Sciatic nerve (tissue), 2 donors: ENCODE data around the gene PRKCZ. TPM values are rescaled to one million over a fixed set of nuclear protein-coding genes. Genes with fewer than 3 reads are reported as not detected.

Source experiments
- ATAC-seq: fragments of 200-7000 bp; cut with Tn5 transposase; one replicate; pipeline ENCODE4 v1.9.1; 2020; ENCODE audit warnings: mild to moderate bottlenecking, moderate library complexity
- DNase-seq: peaks from one replicate; pipeline ENCODE4 v3.0.0-alpha.2; 2020; ENCODE audit warnings: low spot score
- intact Hi-C: fragments of 100-400 bp; cut with DNase I; formaldehyde crosslinking; loops from one replicate; pipeline ENCODE4 v1.14.2; 2022
- total RNA-seq: library from RNA; stranded (reverse); fragmentation: NEBNext Ultra II Directional; extraction: Animal tissue kit (Norgen Biotek cat#: 25700); gene quantifications from one replicate; pipeline ENCODE4 v1.2.1, GENCODE V29; 2021
- donor health status: DM: no; HTN: no; CAD: no.
- donor health status: DM: no; HTN: no; CAD: no.

The PRKCZ gene
- total RNA-seq, 1 donor from 2014 or later = 3.5 TPM

DNA sequence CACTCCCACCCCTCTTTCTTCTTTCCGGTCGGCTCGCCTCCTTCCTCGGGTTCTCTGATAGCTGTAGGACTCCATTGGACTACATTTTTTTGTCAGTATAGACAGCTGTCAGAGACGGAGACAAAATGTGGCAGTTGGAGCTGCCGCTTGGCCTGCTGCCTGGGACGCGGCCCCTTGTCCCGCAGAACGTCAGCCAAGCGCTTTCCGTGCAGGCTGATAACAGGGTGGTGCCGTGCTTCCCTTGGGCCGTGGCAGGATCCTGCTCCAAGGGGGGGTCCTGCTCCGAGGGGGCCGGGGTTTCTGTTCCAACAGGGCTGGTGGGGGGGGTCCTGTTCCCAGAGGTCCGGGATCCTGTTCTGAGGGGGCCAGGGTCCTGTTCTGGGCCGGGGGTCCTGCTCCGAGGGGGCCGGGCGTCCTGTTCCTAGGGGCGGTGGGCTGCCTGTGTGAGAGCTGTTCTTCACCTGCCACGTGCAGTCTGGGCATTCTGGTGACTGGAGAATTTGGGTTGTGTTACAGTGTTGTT lies 182.8 kb downstream of the PRKCZ start:
- DNase-seq (no peak), ATAC-seq (no peak)
- intact Hi-C loops = loop anchor here (10.0 kb wide), 1 partner anchor 62 kb away; no protein-coding TSS in a partner anchor

DNA sequence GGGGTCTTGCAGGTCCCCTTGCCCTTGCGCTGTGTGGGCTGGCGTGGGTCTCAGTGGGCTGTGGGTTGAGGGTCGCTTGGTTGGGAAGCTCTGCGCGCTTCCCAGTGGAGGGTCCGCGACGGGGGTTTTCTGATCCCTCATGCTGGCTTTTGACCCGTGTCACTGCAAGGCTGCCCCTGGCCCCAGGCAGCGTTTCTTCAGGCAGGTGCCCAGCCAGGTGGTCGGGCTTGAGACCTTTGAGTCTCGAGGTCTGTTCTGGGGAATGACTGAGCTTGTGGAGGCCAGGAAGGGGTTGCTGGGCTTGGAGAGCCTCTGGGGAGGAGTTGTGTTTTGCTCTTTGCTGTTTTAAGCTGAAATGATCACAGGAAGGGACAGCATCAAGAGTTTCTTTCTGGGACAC lies 183.3 kb downstream of the PRKCZ start:
- DNase-seq (no peak), ATAC-seq (no peak)
- intact Hi-C loops = loop anchor here (10.0 kb wide), 1 partner anchor 61 kb away; no protein-coding TSS in a partner anchor

GRCh38 chr1:2233997-2234761 lies 184.0 kb downstream of the PRKCZ start:
- peak; percentile 91 for DNase-seq
- intact Hi-C loops = loop anchor here (10.0 kb wide), 1 partner anchor 61 kb away; no protein-coding TSS in a partner anchor
- peak; percentile 80 for ATAC-seq

DNA sequence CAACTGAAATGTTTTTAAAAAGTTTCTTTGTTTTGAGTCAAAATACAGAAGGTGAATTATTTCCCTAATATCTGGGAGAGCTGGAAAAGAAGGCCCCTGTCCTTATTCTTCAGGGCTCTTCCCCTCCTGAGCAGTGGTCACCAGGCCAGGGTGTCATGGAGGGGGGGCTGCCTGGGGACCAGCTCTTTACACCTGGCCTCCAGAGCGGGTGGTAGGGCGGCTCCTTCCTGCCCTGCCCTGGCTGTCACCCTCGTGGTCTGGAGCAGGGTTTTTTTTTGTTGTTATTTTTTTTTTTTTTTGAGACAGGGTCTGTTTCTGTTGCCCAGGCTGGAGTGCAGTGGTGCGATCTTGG lies 184.5 kb downstream of the PRKCZ start:
- ATAC-seq (peak; percentile 31), DNase-seq (no peak)
- intact Hi-C loops = loop anchor here (10.0 kb wide), 1 partner anchor 60 kb away; no protein-coding TSS in a partner anchor

Other genes starting within 250 kb of the PRKCZ start
- gene GNB1, start 159.3 kb upstream of the PRKCZ start, total RNA-seq = 280 TPM
- 0.49 TPM for gene CALML6, start 135.2 kb upstream of the PRKCZ start, total RNA-seq
- gene TMEM52, start 131.1 kb upstream of the PRKCZ start, total RNA-seq = 0.80 TPM
- gene CFAP74, start 46.6 kb upstream of the PRKCZ start, total RNA-seq = 0.09 TPM
- not detected for gene GABRD, start 31.1 kb upstream of the PRKCZ start, total RNA-seq
- 43.0 TPM for gene FAAP20, start 144.4 kb downstream of the PRKCZ start, total RNA-seq
- gene SKI, start 177.9 kb downstream of the PRKCZ start, total RNA-seq = 108 TPM